ENCODE data around the gene PRUNE2.

PRUNE2 gene

GRCh38 chr9:76592974-76593347 is 313.0 kb downstream of the PRUNE2 start:
- DNase-seq, result no peak

- no peak for DNase-seq
These were observed 313.6 kb downstream of the PRUNE2 start for GRCh38 chr9:76592091-76592973.

- DNase-seq, result no peak
These were observed 314.5 kb downstream of the PRUNE2 start for GRCh38 chr9:76591256-76591950.

GRCh38 chr9:76588316-76588715 is 317.6 kb downstream of the PRUNE2 start:
- DNase-seq, result no peak

- DNase-seq, result no peak
These were observed 319.3 kb downstream of the PRUNE2 start for GRCh38 chr9:76586390-76587314.

GRCh38 chr9:76585487-76586389 is 320.2 kb downstream of the PRUNE2 start:
- DNase-seq, result no peak

- no peak for DNase-seq
These were observed 322.7 kb downstream of the PRUNE2 start for GRCh38 chr9:76583256-76583655.

- DNase-seq, result no peak
These were observed 324.2 kb downstream of the PRUNE2 start for GRCh38 chr9:76581731-76582130.

GRCh38 chr9:76580820-76581219 is 325.1 kb downstream of the PRUNE2 start:
- DNase-seq, result no peak

- no peak for DNase-seq
These were observed 325.7 kb downstream of the PRUNE2 start for GRCh38 chr9:76580188-76580587.

GRCh38 chr9:76576344-76576743 is 329.6 kb downstream of the PRUNE2 start:
- DNase-seq, result no peak

- no peak for DNase-seq
These were observed 330.2 kb downstream of the PRUNE2 start for GRCh38 chr9:76575761-76576160.

- no peak for DNase-seq
These were observed 331.8 kb downstream of the PRUNE2 start for GRCh38 chr9:76573905-76574760.

GRCh38 chr9:76573408-76573807 is 332.5 kb downstream of the PRUNE2 start:
- DNase-seq, result no peak

GRCh38 chr9:76572151-76572550 is 333.8 kb downstream of the PRUNE2 start:
- no peak for DNase-seq

- no peak for DNase-seq
These were observed 334.2 kb downstream of the PRUNE2 start for GRCh38 chr9:76571743-76572146.

GRCh38 chr9:76571288-76571687 is 334.6 kb downstream of the PRUNE2 start:
- no peak for DNase-seq

GRCh38 chr9:76570826-76571225 is 335.1 kb downstream of the PRUNE2 start:
- DNase-seq, result no peak

GRCh38 chr9:76567086-76567485 is 338.8 kb downstream of the PRUNE2 start:
- DNase-seq, result no peak

- no peak for DNase-seq
These were observed 341.6 kb downstream of the PRUNE2 start for GRCh38 chr9:76564297-76564696.

- no peak for DNase-seq
These were observed 343.4 kb downstream of the PRUNE2 start for GRCh38 chr9:76562511-76562911.
